ENCODE data around the gene KPNA6. TPM values are rescaled to one million over a fixed set of nuclear protein-coding genes. Genes with fewer than 3 reads are reported as not detected.
A peak's percentile ranks its signal among the peaks of the same experiment; 100 is the strongest.

KPNA6 gene
- total and polyA plus RNA-seq, 9 of the 15 experiments (the other 6 are each of a cell fraction or from before 2014, with no cell fraction given), result 20.1 to 54.6 (median 32.2) TPM

GRCh38 chr1:32221581-32221979 is 113.7 kb downstream of the KPNA6 start (continued):
- TF ChIP-seq ZNF408 (CRISPR knock-in tag; IDR thresholded peaks at IDR 0.05; ENCODE audit: low read depth) (no peak), RUNX1 (IDR thresholded peaks at IDR 0.05; ENCODE audit: low read depth) (no peak), ZNF644 (tag; IDR thresholded peaks at IDR 0.05; ENCODE audit: low read depth) (no peak), CEBPG (CRISPR knock-in tag; IDR thresholded peaks at IDR 0.05) (peak; percentile 60), CEBPG (tag; conservative IDR thresholded peaks at IDR 0.05 in 1 of 2, IDR thresholded peaks at IDR 0.05 in 1 of 2) (peak in 1 of 2 experiments; percentile 71; a peak in 1 of 4 replicates), ZNF395 (CRISPR knock-in tag; IDR thresholded peaks at IDR 0.05) (0 out of 2 replicates have a peak, but pooled peaks have one; percentile 7), NR0B1 (IDR thresholded peaks at IDR 0.05; ENCODE audit: partially characterized antibody) (no peak), UBTF (IDR thresholded peaks at IDR 0.05; ENCODE audit: borderline replicate concordance in 1 of 2, low read depth in 2 of 2, low read length in 2 of 2) (0 out of 4 replicates have a peak, but pooled peaks of 1 of the 2 experiments have one; percentile 19), ZNF134 (CRISPR knock-in tag; conservative IDR thresholded peaks at IDR 0.05) (no peak), ZEB2 (IDR thresholded peaks at IDR 0.05) (no peak), POLR2H (tag; IDR thresholded peaks at IDR 0.05; ENCODE audit: low read depth) (peak; percentile 57; the same call in 1 of the 2 replicates), ZNF384 (IDR thresholded peaks at IDR 0.05; ENCODE audit: low read depth, low read length) (no peak), NCOA2 (IDR thresholded peaks at IDR 0.05; ENCODE audit: partially characterized antibody in 2 of 2) (no peak), ATF3 (IDR thresholded peaks at IDR 0.05) (peak; percentile 69; the same call in 1 of the 2 replicates), ATF3 (CRISPR knock-in tag; conservative IDR thresholded peaks at IDR 0.05) (no peak; the same call in 1 of the 2 replicates)
